GM23338 (cell line): ENCODE data around the gene CORO2A. TPM values are rescaled to one million over a fixed set of nuclear protein-coding genes. Genes with fewer than 3 reads are reported as not detected.

Experiments used
- ATAC-seq: fragments of 200-7000 bp; cut with Tn5 transposase; 3 replicates; pipeline ENCODE4 v1.9.1; 2020
- DNase-seq: peaks from one replicate; pipeline ENCODE4 v3.0.0-alpha.2; 2015; ENCODE audit warnings: low spot score
- H2AFZ ChIP-seq: fragments of 200-600 bp; sonication (generic); 2 replicates; pipeline ENCODE4 v1.8.0; 2016; ENCODE audit warnings: antibody characterized with exemption, mild to moderate bottlenecking, moderate library complexity
- H3F3A ChIP-seq: fragments of 200-600 bp; sonication (generic); replicated peaks from 2 replicates; pipeline ENCODE4 v1.8.0; 2017; ENCODE audit warnings: antibody characterized with exemption, mixed run types, low read depth
- H3K27ac ChIP-seq: fragments of 200-600 bp; sonication (generic); 2 replicates; pipeline ENCODE4 v1.6.1; 2016; ENCODE audit warnings: low read depth
- H3K27me3 ChIP-seq: fragments of 200-600 bp; sonication (generic); 2 replicates; pipeline ENCODE4 v1.8.0; 2016; ENCODE audit warnings: mild to moderate bottlenecking, mixed run types, moderate library complexity; ENCODE audit not compliant: insufficient read depth
- H3K36me3 ChIP-seq: fragments of 200-600 bp; sonication (generic); 2 replicates; pipeline ENCODE4 v1.8.0; 2016; ENCODE audit warnings: mild to moderate bottlenecking; ENCODE audit not compliant: insufficient read depth
- H3K4me1 ChIP-seq: fragments of 200-600 bp; sonication (generic); 2 replicates; pipeline ENCODE4 v1.8.0; 2016; ENCODE audit warnings: mild to moderate bottlenecking, moderate library complexity; ENCODE audit not compliant: insufficient read depth
- H3K4me2 ChIP-seq: fragments of 200-600 bp; sonication (generic); 2 replicates; pipeline ENCODE4 v1.7.1; 2017; ENCODE audit warnings: mixed run types
- H3K4me3 ChIP-seq: fragments of 200-600 bp; sonication (generic); 2 replicates; pipeline ENCODE4 v1.6.1; 2016; ENCODE audit warnings: mixed run types
- H3K79me2 ChIP-seq: fragments of 200-600 bp; sonication (generic); replicated peaks from 2 replicates; pipeline ENCODE4 v1.8.0; 2017; ENCODE audit warnings: mild to moderate bottlenecking; ENCODE audit not compliant: insufficient read depth
- H3K9me2 ChIP-seq: fragments of 200-600 bp; sonication (generic); 2 replicates; pipeline ENCODE4 v1.8.0; 2017; ENCODE audit not compliant: insufficient read depth
- H4K20me1 ChIP-seq: fragments of 200-600 bp; sonication (generic); replicated peaks from 2 replicates; pipeline ENCODE4 v1.8.0; 2017; ENCODE audit warnings: mild to moderate bottlenecking; ENCODE audit not compliant: insufficient read depth
- H3K27ac Mint-ChIP-seq: 2 replicates; pipeline ENCODE4 v1.8.0; 2020; ENCODE audit warnings: inconsistent platforms, mild to moderate bottlenecking, moderate library complexity, mixed read lengths
- H3K27me3 Mint-ChIP-seq: 3 replicates; pipeline ENCODE4 v1.8.0; 2022; ENCODE audit warnings: low read depth, mild to moderate bottlenecking, moderate library complexity, mixed read lengths, inconsistent platforms; ENCODE audit not compliant: insufficient read depth, poor library complexity
- H3K36me3 Mint-ChIP-seq: 3 replicates; pipeline ENCODE4 v1.8.0; 2021; ENCODE audit warnings: low read depth, mild to moderate bottlenecking, inconsistent platforms, moderate library complexity, mixed read lengths
- H3K4me1 Mint-ChIP-seq: 3 replicates; pipeline ENCODE4 v1.8.0; 2020; ENCODE audit warnings: mild to moderate bottlenecking, inconsistent platforms, mixed read lengths
- H3K4me3 Mint-ChIP-seq: 3 replicates; pipeline ENCODE4 v1.8.0; 2021; ENCODE audit warnings: moderate library complexity, mild to moderate bottlenecking, inconsistent platforms, mixed read lengths
- H3K9me3 Mint-ChIP-seq: 3 replicates; pipeline ENCODE4 v1.8.0; 2020; ENCODE audit warnings: moderate library complexity, mild to moderate bottlenecking, inconsistent platforms, mixed read lengths
- CREB1 ChIP-seq: fragments of 250-450 bp; sonication (Bioruptor Pico); IDR thresholded peaks from 2 replicates; pipeline ENCODE4 v1.5.0; 2020; ENCODE audit warnings: low read depth, mild to moderate bottlenecking, moderate library complexity
- EZH2 ChIP-seq: fragments of 200-600 bp; sonication (generic); IDR thresholded peaks from one replicate; pipeline ENCODE4 v1.8.0; 2017; ENCODE audit warnings: antibody characterized with exemption, mild to moderate bottlenecking, low read depth; ENCODE audit not compliant: unreplicated experiment
- EZH2phosphoT487 ChIP-seq: fragments of 200-600 bp; sonication (generic); IDR thresholded peaks from one replicate; pipeline ENCODE4 v1.8.1; 2018; ENCODE audit warnings: antibody characterized with exemption; ENCODE audit not compliant: unreplicated experiment
- JUNB ChIP-seq: IDR thresholded peaks from one replicate; pipeline ENCODE4 v1.6.1; 2016; ENCODE audit warnings: antibody characterized with exemption; ENCODE audit not compliant: unreplicated experiment
- NANOG ChIP-seq: IDR thresholded peaks from 2 replicates; pipeline ENCODE4 v1.6.1; 2016; ENCODE audit warnings: antibody characterized with exemption, borderline replicate concordance
- POLR2AphosphoS5 ChIP-seq: IDR thresholded peaks from 2 replicates; pipeline ENCODE4 v1.6.1; 2016; ENCODE audit warnings: antibody characterized with exemption, low read depth
- STAT1 ChIP-seq: IDR thresholded peaks from one replicate; pipeline ENCODE4 v1.6.1; 2016; ENCODE audit warnings: antibody characterized with exemption; ENCODE audit not compliant: unreplicated experiment
- ZNF114 ChIP-seq: fragments of 250-450 bp; sonication (Bioruptor Pico); IDR thresholded peaks from 2 replicates; pipeline ENCODE4 v1.5.0; 2020; ENCODE audit warnings: mild to moderate bottlenecking, moderate library complexity
- ZNF331 ChIP-seq: fragments of 250-450 bp; sonication (Bioruptor Pico); IDR thresholded peaks from 2 replicates; pipeline ENCODE4 v1.5.0; 2020; ENCODE audit warnings: low read depth, mild to moderate bottlenecking, moderate library complexity
- polyA plus RNA-seq: library from polyadenylated mRNA; unstranded; fragments of >200 nt; fragmentation: Nextera tagmentation; extraction: Ambion mirVana; gene quantifications from 2 replicates; pipeline ENCODE4 v1.2.1, GENCODE V29; 2016
- total RNA-seq: library from RNA; depleted of rRNA; stranded (reverse); fragments of >200 nt; shearing (Covaris generic); gene quantifications from 2 replicates; pipeline ENCODE4 v1.2.3, GENCODE V29; 2014
- TF ChIP-seq, protein P1 (sequence below): fragments of 250-450 bp; sonication (Bioruptor Pico); IDR thresholded peaks from 2 replicates; pipeline ENCODE4 v1.5.0; 2020; ENCODE audit warnings: mild to moderate bottlenecking, moderate library complexity
- TF ChIP-seq, protein P2 (sequence below): IDR thresholded peaks from 2 replicates; pipeline ENCODE4 v1.6.1; 2016; ENCODE audit warnings: antibody characterized with exemption
- TF ChIP-seq, protein P3 (sequence below): IDR thresholded peaks from one replicate; pipeline ENCODE4 v1.6.1; 2018; ENCODE audit warnings: antibody characterized with exemption; ENCODE audit not compliant: unreplicated experiment
- TF ChIP-seq, protein P4 (sequence below), 2 experiments: fragments of 200-600 bp in 1 of 2; sonication (generic) in 1 of 2; conservative IDR thresholded peaks; 2 replicates each; pipeline versions ENCODE4 v1.5.1 to v1.6.1; 2016 to 2017; ENCODE audit warnings: antibody characterized with exemption in 2 of 2, low read depth in 2 of 2, mild to moderate bottlenecking in 2 of 2, moderate library complexity in 1 of 2

The CORO2A gene
- total and polyA plus RNA-seq, 2 experiments from 2014 or later = 12.9 to 27.6 TPM

DNA sequence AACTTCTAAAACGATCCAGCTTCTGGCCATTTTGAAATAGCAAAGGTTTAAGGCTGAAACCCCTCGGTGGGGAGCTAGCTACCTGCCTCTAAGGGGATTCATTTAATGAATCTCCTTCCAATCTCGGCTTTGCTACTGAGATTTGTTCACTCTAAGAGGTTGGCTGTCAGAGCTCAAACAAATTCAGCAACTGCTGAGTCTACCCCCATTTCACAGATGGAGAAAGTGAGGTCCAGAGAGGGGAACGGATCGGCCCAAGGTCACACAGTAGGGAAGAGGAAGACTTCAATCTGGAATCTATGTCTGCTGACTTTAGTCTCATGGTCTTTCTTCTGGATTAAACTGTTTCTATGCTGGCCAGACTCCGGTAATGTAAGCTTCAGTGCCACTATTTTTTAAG, 3.0 kb downstream of the CORO2A start (continued):
- TF ChIP-seq, protein P1, sequence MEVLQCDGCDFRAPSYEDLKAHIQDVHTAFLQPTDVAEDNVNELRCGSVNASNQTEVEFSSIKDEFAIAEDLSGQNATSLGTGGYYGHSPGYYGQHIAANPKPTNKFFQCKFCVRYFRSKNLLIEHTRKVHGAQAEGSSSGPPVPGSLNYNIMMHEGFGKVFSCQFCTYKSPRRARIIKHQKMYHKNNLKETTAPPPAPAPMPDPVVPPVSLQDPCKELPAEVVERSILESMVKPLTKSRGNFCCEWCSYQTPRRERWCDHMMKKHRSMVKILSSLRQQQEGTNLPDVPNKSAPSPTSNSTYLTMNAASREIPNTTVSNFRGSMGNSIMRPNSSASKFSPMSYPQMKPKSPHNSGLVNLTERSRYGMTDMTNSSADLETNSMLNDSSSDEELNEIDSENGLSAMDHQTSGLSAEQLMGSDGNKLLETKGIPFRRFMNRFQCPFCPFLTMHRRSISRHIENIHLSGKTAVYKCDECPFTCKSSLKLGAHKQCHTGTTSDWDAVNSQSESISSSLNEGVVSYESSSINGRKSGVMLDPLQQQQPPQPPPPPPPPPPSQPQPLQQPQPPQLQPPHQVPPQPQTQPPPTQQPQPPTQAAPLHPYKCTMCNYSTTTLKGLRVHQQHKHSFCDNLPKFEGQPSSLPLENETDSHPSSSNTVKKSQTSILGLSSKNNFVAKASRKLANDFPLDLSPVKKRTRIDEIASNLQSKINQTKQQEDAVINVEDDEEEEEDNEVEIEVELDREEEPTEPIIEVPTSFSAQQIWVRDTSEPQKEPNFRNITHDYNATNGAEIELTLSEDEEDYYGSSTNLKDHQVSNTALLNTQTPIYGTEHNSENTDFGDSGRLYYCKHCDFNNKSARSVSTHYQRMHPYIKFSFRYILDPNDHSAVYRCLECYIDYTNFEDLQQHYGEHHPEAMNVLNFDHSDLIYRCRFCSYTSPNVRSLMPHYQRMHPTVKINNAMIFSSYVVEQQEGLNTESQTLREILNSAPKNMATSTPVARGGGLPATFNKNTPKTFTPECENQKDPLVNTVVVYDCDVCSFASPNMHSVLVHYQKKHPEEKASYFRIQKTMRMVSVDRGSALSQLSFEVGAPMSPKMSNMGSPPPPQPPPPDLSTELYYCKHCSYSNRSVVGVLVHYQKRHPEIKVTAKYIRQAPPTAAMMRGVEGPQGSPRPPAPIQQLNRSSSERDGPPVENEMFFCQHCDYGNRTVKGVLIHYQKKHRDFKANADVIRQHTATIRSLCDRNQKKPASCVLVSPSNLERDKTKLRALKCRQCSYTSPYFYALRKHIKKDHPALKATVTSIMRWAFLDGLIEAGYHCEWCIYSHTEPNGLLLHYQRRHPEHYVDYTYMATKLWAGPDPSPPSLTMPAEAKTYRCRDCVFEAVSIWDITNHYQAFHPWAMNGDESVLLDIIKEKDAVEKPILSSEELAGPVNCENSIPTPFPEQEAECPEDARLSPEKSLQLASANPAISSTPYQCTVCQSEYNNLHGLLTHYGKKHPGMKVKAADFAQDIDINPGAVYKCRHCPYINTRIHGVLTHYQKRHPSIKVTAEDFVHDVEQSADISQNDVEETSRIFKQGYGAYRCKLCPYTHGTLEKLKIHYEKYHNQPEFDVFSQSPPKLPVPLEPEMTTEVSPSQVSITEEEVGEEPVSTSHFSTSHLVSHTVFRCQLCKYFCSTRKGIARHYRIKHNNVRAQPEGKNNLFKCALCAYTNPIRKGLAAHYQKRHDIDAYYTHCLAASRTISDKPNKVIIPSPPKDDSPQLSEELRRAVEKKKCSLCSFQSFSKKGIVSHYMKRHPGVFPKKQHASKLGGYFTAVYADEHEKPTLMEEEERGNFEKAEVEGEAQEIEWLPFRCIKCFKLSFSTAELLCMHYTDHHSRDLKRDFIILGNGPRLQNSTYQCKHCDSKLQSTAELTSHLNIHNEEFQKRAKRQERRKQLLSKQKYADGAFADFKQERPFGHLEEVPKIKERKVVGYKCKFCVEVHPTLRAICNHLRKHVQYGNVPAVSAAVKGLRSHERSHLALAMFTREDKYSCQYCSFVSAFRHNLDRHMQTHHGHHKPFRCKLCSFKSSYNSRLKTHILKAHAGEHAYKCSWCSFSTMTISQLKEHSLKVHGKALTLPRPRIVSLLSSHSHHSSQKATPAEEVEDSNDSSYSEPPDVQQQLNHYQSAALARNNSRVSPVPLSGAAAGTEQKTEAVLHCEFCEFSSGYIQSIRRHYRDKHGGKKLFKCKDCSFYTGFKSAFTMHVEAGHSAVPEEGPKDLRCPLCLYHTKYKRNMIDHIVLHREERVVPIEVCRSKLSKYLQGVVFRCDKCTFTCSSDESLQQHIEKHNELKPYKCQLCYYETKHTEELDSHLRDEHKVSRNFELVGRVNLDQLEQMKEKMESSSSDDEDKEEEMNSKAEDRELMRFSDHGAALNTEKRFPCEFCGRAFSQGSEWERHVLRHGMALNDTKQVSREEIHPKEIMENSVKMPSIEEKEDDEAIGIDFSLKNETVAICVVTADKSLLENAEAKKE (CRISPR knock-in tag) = no peak
- TF ChIP-seq JUNB (no peak), CREB1 (CRISPR knock-in tag) (no peak), ZNF114 (no peak), NANOG (no peak), STAT1 (no peak)

- ATAC-seq (no peak), DNase-seq (no peak)
- Histone ChIP-seq H3K9me2 (no peaks in the 10 kb centered on the region), H3K4me2 (no peak overlapping the region), H3K4me1 (peaks cover 11% of the 10 kb centered on the region; the same call in 1 of the 2 replicates), H3K36me3 (no peaks in the 10 kb centered on the region; the same call in 1 of the 2 replicates), H2AFZ (no peak overlapping the region), H3K4me3 (no peak overlapping the region), H3K27ac (no peak overlapping the region), H3K27me3 (no peaks in the 10 kb centered on the region), H3K79me2 (peaks cover 39% of the 10 kb centered on the region), H4K20me1 (no peaks in the 10 kb centered on the region; the same call in 1 of the 2 replicates), H3F3A (no peaks in the 10 kb centered on the region)
- Mint-ChIP-seq H3K27me3 (peaks cover 16% of the 10 kb centered on the region), H3K36me3 (no peaks in the 10 kb centered on the region), H3K9me3 (no peaks in the 10 kb centered on the region; the same call in 2 of the 3 replicates), H3K4me3 (no peak overlapping the region), H3K4me1 (peaks cover 27% of the 10 kb centered on the region), H3K27ac (no peak overlapping the region)
- TF ChIP-seq CREB1 (CRISPR knock-in tag) (no peak), EZH2 (no peak), POLR2AphosphoS5 (no peak), ZNF114 (no peak), JUNB (no peak), STAT1 (no peak), ZNF331 (CRISPR knock-in tag) (no peak), EZH2phosphoT487 (no peak), NANOG (no peak)
- TF ChIP-seq, protein P2, sequence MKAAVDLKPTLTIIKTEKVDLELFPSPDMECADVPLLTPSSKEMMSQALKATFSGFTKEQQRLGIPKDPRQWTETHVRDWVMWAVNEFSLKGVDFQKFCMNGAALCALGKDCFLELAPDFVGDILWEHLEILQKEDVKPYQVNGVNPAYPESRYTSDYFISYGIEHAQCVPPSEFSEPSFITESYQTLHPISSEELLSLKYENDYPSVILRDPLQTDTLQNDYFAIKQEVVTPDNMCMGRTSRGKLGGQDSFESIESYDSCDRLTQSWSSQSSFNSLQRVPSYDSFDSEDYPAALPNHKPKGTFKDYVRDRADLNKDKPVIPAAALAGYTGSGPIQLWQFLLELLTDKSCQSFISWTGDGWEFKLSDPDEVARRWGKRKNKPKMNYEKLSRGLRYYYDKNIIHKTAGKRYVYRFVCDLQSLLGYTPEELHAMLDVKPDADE = no peak
- TF ChIP-seq, protein P3, sequence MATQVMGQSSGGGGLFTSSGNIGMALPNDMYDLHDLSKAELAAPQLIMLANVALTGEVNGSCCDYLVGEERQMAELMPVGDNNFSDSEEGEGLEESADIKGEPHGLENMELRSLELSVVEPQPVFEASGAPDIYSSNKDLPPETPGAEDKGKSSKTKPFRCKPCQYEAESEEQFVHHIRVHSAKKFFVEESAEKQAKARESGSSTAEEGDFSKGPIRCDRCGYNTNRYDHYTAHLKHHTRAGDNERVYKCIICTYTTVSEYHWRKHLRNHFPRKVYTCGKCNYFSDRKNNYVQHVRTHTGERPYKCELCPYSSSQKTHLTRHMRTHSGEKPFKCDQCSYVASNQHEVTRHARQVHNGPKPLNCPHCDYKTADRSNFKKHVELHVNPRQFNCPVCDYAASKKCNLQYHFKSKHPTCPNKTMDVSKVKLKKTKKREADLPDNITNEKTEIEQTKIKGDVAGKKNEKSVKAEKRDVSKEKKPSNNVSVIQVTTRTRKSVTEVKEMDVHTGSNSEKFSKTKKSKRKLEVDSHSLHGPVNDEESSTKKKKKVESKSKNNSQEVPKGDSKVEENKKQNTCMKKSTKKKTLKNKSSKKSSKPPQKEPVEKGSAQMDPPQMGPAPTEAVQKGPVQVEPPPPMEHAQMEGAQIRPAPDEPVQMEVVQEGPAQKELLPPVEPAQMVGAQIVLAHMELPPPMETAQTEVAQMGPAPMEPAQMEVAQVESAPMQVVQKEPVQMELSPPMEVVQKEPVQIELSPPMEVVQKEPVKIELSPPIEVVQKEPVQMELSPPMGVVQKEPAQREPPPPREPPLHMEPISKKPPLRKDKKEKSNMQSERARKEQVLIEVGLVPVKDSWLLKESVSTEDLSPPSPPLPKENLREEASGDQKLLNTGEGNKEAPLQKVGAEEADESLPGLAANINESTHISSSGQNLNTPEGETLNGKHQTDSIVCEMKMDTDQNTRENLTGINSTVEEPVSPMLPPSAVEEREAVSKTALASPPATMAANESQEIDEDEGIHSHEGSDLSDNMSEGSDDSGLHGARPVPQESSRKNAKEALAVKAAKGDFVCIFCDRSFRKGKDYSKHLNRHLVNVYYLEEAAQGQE = no peak
- TF ChIP-seq, protein P4, sequence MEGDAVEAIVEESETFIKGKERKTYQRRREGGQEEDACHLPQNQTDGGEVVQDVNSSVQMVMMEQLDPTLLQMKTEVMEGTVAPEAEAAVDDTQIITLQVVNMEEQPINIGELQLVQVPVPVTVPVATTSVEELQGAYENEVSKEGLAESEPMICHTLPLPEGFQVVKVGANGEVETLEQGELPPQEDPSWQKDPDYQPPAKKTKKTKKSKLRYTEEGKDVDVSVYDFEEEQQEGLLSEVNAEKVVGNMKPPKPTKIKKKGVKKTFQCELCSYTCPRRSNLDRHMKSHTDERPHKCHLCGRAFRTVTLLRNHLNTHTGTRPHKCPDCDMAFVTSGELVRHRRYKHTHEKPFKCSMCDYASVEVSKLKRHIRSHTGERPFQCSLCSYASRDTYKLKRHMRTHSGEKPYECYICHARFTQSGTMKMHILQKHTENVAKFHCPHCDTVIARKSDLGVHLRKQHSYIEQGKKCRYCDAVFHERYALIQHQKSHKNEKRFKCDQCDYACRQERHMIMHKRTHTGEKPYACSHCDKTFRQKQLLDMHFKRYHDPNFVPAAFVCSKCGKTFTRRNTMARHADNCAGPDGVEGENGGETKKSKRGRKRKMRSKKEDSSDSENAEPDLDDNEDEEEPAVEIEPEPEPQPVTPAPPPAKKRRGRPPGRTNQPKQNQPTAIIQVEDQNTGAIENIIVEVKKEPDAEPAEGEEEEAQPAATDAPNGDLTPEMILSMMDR (conservative IDR thresholded peaks at IDR 0.05; ENCODE audit: low read depth in 2 of 2) = no peak
Observed at GRCh38 chr9:98187926-98188325, 4.5 kb downstream of the CORO2A start.
